Panc1 (cell line): ENCODE results near the gene PCSK2. TPM values are rescaled to one million over a fixed set of nuclear protein-coding genes. Genes with fewer than 3 reads are reported as not detected.

Experiments
- ATAC-seq: fragments of 200-7000 bp; cut with Tn5 transposase; 2 replicates; pipeline ENCODE4 v1.9.1; 2020; ENCODE audit warnings: mild to moderate bottlenecking, moderate library complexity
- BruUV-seq: library from RNA; stranded (reverse); fragments of 400-500 nt; replicated peaks from 2 replicates; lab custom pipeline; 2021; lab: Mats Ljungman, UMichigan
- CTCF ChIA-PET: fragments of 300-600 bp; sonication (Branson Sonifier 250); formaldehyde crosslinking; loops from one replicate; lab custom pipeline; 2022; ENCODE audit warnings: antibody characterized with exemption; lab: Charles Lee
- POLR2A ChIA-PET: fragments of 300-600 bp; sonication (Branson Sonifier 250); formaldehyde crosslinking; loops from one replicate; lab custom pipeline; 2022; ENCODE audit warnings: antibody characterized with exemption; lab: Charles Lee
- DNase-seq: peaks from one replicate; pipeline ENCODE4 v3.0.0-alpha.2; 2010; ENCODE audit warnings: low read depth, low spot score
- H3K27ac ChIP-seq: 2 replicates; pipeline ENCODE4 v1.5.1; 2011; ENCODE audit warnings: mild to moderate bottlenecking, low read length, inconsistent platforms
- H3K27me3 ChIP-seq: fragments of 200-500 bp; sonication (Bioruptor generic); 2 replicates; pipeline ENCODE4 v1.6.0; 2014; ENCODE audit warnings: low read length, inconsistent platforms; ENCODE audit not compliant: control insufficient read depth, insufficient read depth
- H3K36me3 ChIP-seq: fragments of 200-500 bp; sonication (Bioruptor generic); 2 replicates; pipeline ENCODE4 v1.5.1; 2014; ENCODE audit warnings: inconsistent platforms, mild to moderate bottlenecking, low read length, moderate library complexity; ENCODE audit not compliant: control insufficient read depth, insufficient read depth
- H3K4me1 ChIP-seq: 2 replicates; pipeline ENCODE4 v1.5.1; 2011; ENCODE audit warnings: inconsistent platforms, mild to moderate bottlenecking, low read length, moderate library complexity; ENCODE audit not compliant: control insufficient read depth, insufficient read depth
- H3K4me3 ChIP-seq, 2 experiments: 2 replicates each; pipeline ENCODE4 v1.5.1; 2011 to 2012; ENCODE audit warnings: low read depth in 2 of 2, low read length in 2 of 2, mild to moderate bottlenecking in 2 of 2, inconsistent platforms in 1 of 2, moderate library complexity in 1 of 2
- H3K9me3 ChIP-seq: fragments of 200-500 bp; sonication (Bioruptor generic); 2 replicates; pipeline ENCODE4 v1.5.1; 2014; ENCODE audit warnings: low read depth, mild to moderate bottlenecking, inconsistent platforms, low read length, moderate library complexity; ENCODE audit not compliant: control insufficient read depth, insufficient read depth
- CTCF ChIP-seq: fragments of 450-650 bp; IDR thresholded peaks from 2 replicates; pipeline ENCODE4 v1.5.1; 2017; ENCODE audit warnings: mild to moderate bottlenecking
- POLR2AphosphoS5 ChIP-seq: IDR thresholded peaks from 2 replicates; pipeline ENCODE4 v1.6.1; 2012; ENCODE audit warnings: mild to moderate bottlenecking, low read depth, low read length, moderate library complexity
- REST ChIP-seq, 2 experiments: IDR thresholded peaks; 2 replicates each; pipeline ENCODE4 v1.6.1; 2011 to 2012; ENCODE audit warnings: low read depth in 2 of 2, control low read depth in 1 of 2, low read length in 1 of 2, mild to moderate bottlenecking in 1 of 2, moderate library complexity in 1 of 2; ENCODE audit not compliant: insufficient read depth in 1 of 2
- SIN3A ChIP-seq: IDR thresholded peaks from 2 replicates; pipeline ENCODE4 v1.6.1; 2012; ENCODE audit warnings: low read depth, mild to moderate bottlenecking, low read length, moderate library complexity, borderline replicate concordance; ENCODE audit not compliant: insufficient read depth
- TCF7L2 ChIP-seq: IDR thresholded peaks from 2 replicates; pipeline ENCODE4 v1.6.1; 2011; ENCODE audit warnings: mild to moderate bottlenecking, low read depth, low read length, inconsistent platforms
- in situ Hi-C: cut with HindIII; loops from 2 replicates; pipeline ENCODE4 v1.10.0; 2016; ENCODE audit warnings: low sequenced_read_pairs, low pct_unique_long_range_greater_than_20kb
- intact Hi-C: fragments of 100-400 bp; cut with micrococcal nuclease; formaldehyde crosslinking; loops from one replicate; pipeline ENCODE4 v1.10.0; 2022; ENCODE audit not compliant: unreplicated experiment
- total RNA-seq: library from RNA; stranded (reverse); gene quantifications from one replicate; pipeline ENCODE4 v1.2.1, GENCODE V29; 2021; ENCODE audit not compliant: unreplicated experiment

Gene PCSK2
- total RNA-seq, 1 experiment from 2014 or later = not detected

GRCh38 chr20:17403461-17403860 lies 176.6 kb downstream of the PCSK2 start:
- intact Hi-C loops = no loop called here
- no peaks in the 10 kb centered on the region for H3K36me3 ChIP-seq
- no peak overlapping the region for H3K27ac ChIP-seq
- peaks cover 12% of the 10 kb centered on the region for H3K27me3 ChIP-seq
- TF ChIP-seq POLR2AphosphoS5 = no peak
- no peak overlapping the region for H3K4me3 ChIP-seq
- DNase-seq = no peak
- H3K9me3 ChIP-seq = no peaks in the 10 kb centered on the region
- H3K4me1 ChIP-seq = no peaks in the 10 kb centered on the region
- in situ Hi-C loops = no loop called here
- BruUV-seq = no TSS peak
- no peak for ATAC-seq
- CTCF ChIA-PET = no interaction called here
- POLR2A ChIA-PET = no interaction called here

GRCh38 chr20:17406051-17406590 lies 179.3 kb downstream of the PCSK2 start:
- CTCF ChIA-PET = no interaction called here
- H3K9me3 ChIP-seq = no peaks in the 10 kb centered on the region

GRCh38 chr20:17407550-17407949 lies 180.7 kb downstream of the PCSK2 start:
- TF ChIP-seq REST (IDR thresholded peaks at IDR 0.05; ENCODE audit: insufficient read depth in 1 of 2, low read depth in 2 of 2, low read length in 1 of 2) (no peak), POLR2AphosphoS5 (no peak), CTCF (no peak), SIN3A (no peak), TCF7L2 (no peak)
- Histone ChIP-seq H3K4me3 (no peak overlapping the region), H3K9me3 (no peaks in the 10 kb centered on the region), H3K27me3 (peaks cover 27% of the 10 kb centered on the region), H3K27ac (no peak overlapping the region), H3K36me3 (0 out of 2 replicates have a peak, but pooled peaks cover 2% of the 10 kb centered on the region), H3K4me1 (no peaks in the 10 kb centered on the region)
- no TSS peak for BruUV-seq
- ATAC-seq (no peak), DNase-seq (no peak)
- CTCF ChIA-PET = no interaction called here
- in situ Hi-C loops = no loop called here
- POLR2A ChIA-PET = no interaction called here
- intact Hi-C loops = no loop called here

More at GRCh38 chr20:17406051-17406590, 179.3 kb downstream of the PCSK2 start:
- H3K27me3 ChIP-seq = peaks cover 27% of the 10 kb centered on the region
- BruUV-seq = no TSS peak
- no peak overlapping the region for H3K27ac ChIP-seq
- no peak for DNase-seq
- no peak overlapping the region for H3K4me3 ChIP-seq
- intact Hi-C loops = no loop called here
- no peak for ATAC-seq
- no peaks in the 10 kb centered on the region for H3K4me1 ChIP-seq
- TF ChIP-seq TCF7L2 = no peak
- no peak for TF ChIP-seq POLR2AphosphoS5
- H3K36me3 ChIP-seq = 0 out of 2 replicates have a peak, but pooled peaks cover 2% of the 10 kb centered on the region
- in situ Hi-C loops = no loop called here
- POLR2A ChIA-PET = no interaction called here
